ENCODE results near the gene CCDC187.
A peak's percentile ranks its signal among the peaks of the same experiment; 100 is the strongest.
"Not testable (repeated sequence)": the region's sequence is repeated elsewhere in the genome, so short reads cannot be mapped to it uniquely, and the experiment has no call there.

The CCDC187 gene

DNA sequence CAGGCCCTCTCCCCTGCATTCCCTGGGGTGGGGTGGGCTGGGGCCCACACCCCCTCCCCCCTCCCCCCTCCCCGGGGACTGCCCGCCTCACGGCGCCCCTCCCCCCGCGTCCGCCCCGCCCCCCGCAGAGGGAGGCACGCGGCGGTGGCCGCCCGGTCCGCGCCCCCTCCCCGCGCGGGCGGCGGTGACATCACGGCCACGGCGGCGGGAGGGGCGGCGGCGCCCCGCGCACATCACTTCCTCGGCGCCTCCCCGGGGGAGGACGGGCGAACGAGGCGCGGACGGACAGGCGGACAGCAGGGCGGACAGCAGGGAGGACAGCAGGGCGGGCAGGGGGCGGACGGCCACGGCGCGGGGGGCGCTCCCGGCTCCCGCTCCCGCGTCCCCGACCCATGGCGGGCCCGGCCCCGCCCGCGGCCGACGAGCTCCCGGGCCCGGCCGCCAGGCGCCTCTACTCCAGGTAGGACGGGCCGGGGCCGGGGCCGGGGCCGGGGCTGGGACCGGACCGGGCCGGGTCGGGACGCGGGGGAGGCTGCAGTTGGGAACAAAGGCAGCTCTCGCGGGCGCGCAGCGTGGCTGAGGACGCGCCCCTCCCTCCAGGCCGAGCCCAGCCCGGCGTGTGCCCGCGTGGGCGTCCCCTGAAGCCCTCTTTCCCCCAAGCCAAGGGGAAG is 23.5 kb upstream of the CCDC187 start, which contains the start of gene GPSM1:
Gene GPSM1, plus strand, starts transcription at position 236 of the 671 bp plus-strand sequence. Its CDS starts 157 bp downstream, at position 393.
- DNase-seq (ENCODE audit: low spot score) (peak; percentile 42), FAIRE-seq (no peak)

DNA sequence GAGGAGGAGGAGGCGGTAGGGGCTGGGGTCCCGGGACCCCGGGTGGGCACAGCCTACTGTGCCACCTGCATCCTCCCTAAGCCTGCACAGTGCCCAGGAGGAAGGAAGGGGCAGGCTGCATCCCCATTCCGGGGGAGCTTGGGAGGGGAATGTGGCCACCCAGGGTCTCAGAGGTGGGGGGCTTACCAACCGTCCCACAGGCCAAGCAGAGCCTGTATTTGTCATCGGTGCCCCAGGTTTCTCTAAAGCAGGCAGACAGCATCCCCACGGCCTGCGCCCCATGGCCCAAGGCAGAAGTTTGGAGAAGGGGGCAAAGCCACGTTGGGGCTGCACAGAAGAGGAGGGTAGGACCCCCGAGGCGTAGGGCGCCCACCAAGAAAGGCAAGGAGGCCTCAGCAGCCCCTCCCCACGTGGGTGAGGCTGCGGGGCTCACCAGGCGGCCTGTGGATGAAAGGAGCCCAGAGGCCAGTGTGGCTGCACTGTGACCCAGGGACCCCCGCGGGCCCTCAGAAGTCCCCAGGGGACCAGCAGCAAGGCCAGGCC is 22.9 kb upstream of the CCDC187 start:
- DNase-seq (ENCODE audit: low spot score) (no peak), FAIRE-seq (no peak)

DNA sequence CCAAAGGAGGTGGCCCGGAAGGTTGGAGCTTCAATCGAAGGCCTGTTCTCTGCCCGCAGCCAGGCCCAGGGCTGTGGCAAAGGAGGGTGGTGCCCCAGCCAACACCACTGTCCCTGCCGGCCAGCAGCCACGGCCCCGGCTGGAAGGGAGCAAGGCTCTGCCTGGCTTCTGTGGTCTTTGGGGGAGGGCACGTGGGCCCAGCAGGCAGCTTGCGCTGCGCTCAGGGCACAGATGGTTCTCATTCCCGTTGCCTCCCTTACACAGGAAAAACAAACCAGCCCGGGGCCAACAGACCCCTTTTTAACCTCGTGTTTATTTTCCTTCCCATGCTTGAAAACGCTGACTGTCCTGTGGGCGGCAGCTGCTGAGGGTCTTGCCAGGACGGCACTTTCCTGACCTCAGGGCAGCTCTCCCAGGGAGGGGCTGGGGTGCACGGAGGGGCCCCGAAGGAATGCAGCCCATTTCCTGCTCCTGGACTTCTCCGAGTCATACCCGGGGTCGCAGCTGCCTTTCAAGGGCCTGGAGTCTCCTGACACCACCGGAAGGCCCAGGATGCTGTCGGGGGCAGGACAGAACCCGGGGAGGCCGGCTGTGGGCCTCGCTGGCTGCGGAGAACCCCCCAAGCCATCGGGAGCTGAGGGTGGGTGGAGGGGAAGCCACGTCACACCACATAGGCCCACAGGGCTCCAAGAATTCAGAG is 22.3 kb upstream of the CCDC187 start:
- FAIRE-seq (no peak), DNase-seq (ENCODE audit: low spot score) (no peak)

DNA sequence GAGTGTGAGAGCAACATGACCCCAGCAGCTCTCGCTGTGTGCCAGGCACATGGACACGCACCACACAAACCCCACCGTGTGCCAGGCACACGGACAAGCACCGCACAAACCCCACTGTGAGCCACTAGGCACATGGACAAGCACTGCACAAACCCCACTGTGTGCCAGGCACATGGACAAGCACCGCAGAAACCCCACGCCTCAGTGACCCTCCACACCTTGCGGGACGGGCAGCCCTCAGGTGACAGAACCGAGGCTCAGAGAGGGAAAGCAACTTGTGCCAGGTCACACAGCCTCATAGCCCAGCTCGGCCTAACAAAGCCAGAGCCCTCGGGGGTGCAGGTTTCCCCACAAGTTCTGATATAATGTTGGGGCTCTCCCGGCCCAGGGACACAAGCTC is 21.5 kb upstream of the CCDC187 start:
- FAIRE-seq (no peak), DNase-seq (ENCODE audit: low spot score) (no peak)

DNA sequence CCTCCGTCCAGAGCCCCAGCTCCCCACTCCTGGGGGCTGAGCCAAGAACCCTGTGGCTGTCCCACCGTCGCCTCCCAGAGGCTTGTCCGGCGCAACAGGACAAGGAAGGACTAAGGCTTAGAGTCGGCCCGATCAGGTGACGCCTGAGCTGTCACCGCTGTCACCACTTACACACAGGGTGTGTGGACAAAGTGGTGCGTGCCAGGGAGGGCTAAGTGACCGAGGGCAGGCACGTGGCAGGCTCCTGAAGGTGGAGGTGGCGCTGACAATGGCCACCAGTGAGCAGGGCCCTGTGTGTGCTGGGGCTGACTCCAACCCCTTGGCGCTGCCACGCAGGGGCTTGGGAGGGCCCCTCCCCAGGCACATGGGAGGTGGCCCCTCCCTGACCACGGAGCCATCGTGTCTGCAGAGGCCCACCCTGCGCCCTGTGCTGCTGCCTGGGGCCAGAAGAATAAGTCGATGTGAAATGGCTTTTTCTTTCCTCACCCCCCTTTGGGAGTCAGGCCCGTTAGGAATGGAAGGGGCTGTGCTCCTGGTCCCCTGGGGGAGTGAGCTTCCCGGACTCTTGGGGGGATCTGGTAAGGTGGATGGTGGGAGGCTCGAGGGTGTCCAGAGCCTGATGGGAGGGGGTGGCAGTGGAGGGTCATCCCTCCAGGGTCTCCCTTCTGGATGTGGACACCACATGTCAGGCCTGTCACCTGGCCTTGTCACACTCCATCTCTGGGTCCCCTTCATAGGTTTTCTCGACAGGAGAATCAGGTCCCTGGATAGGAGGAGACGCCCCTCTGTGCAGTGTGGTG is 20.8 kb upstream of the CCDC187 start:
- FAIRE-seq (no peak), DNase-seq (ENCODE audit: low spot score) (no peak)

DNA sequence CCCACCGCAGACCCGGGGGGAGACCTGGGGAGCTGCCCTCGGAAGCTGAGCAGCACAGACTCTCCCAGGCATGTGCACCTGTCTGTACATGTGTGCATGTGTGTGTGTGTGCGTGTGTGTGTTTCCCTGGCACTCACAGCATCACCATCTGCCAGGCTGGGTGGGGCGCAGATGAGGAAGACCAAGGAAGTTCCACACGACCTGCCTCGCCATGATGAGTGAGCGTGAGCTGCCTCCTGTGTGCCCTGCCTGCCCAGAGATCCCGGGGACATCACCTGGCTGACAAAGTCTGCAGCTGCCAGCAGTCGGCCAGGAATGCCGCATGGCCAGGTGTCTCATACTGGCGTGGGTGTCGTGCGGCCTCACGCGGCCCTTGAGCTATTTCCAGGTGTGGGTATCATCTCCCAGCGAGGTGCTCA is 19.5 kb upstream of the CCDC187 start:
- DNase-seq (ENCODE audit: low spot score) (no peak), FAIRE-seq (no peak)

DNA sequence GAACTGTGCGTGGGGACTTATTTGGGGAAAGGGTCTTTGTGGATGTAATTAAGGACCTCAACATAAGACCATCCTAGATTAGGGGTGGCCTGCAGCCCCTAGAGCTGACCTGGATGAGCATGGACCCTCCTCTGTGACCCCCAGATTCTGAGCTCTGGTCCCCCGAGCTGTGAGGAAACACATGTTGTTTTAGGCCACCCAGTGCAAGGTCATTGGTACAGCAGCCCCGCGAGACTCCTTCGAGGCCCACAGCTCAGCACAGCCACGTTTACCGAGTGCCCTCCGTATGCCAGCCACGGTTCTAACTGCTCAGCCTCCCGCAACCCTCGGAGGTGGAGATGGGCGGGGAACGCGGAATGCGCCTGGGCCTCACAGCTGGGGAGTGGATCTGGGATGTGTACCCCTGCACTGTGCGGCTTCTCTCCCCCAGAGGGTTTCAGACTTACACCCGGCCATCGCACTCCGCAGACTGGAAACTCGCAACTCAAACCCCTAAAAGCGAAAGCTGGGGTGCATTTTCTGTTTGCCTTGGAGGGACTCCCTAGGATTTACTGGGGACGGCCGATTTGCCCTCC is 18.9 kb upstream of the CCDC187 start:
- DNase-seq (ENCODE audit: low spot score) (no peak), FAIRE-seq (no peak)

DNA sequence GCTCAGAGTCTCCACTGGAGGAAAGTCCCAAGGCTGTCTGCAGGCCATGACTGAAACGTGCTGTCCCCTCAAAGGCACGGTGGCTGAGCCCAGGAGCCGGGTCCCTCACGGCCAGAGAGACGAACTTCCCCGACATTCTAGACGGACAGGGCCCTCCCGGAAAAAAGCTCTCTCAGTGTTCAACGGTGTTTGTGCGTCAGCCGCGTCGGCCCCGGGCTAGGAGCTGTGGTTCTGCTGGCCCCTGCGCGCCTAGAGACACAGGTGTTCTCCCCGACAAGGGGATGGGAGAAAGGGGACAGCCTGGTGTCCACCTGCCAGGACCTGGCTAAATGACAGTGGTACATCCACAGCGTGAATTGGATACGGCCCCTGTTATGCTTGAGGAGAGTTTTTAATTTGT is 17.7 kb upstream of the CCDC187 start:
- FAIRE-seq, result no peak
- no peak for DNase-seq (ENCODE audit: low spot score)

DNA sequence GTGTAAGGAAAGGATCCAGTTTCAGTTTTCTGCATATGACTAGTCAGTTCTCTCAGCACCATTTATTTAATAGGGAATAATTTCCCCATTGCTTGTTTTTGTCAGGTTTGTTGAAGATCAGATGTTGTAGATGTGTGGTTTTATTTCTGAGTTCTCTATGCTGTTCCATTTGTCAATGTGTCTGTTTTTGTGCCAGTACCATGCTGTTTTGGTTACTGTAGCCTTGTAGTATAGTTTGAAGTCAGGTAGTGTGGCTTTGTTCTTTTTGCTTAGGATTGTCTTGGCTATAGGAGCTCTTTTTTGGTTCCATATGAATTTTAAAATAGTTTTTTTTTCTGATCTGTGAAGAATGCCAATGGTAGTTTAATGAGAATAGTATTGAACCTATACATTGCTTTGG is 17.1 kb upstream of the CCDC187 start:
- DNase-seq (ENCODE audit: low spot score); FAIRE-seq: not testable (repeated sequence)

DNA sequence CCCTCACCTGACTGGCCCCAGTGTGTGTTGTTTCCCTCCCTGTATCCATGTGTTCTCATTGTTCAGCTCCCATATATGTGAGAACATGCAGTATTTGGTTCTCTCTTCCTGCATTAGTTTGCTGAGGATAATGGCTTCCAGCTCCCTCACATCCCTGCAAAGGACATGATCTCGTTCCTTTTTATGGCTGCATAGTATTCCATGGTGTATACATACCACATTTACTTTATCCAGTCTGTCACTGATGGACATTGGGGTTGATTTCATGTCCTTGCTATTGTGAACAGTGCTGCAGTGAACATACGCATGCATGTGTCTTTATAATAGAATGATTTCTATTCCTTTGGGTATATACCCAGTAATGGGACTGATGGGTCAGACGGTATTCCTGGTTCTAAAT is 16.1 kb upstream of the CCDC187 start:
- DNase-seq (ENCODE audit: low spot score); FAIRE-seq: not testable (repeated sequence)

DNA sequence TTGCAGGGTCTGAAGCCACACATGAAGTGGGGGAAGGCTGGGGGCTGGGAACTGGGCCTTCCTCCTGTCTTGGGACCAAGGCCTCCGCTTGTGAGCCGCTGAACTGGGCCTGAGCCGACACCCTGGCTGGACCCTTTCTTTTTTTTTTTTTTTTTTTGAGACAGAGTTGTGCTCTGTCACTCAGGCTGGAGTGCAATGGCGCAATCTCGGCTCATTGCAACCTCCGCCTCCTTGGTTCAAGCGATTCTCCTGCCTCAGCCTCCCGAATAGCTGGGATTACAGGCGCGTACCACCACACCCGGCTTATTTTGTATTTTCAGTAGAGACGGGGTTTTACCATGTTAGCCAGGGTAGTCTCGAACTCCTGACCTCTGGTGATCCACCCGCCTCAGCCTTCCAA is 15.3 kb upstream of the CCDC187 start:
- not testable (repeated sequence) for DNase-seq (ENCODE audit: low spot score); FAIRE-seq

DNA sequence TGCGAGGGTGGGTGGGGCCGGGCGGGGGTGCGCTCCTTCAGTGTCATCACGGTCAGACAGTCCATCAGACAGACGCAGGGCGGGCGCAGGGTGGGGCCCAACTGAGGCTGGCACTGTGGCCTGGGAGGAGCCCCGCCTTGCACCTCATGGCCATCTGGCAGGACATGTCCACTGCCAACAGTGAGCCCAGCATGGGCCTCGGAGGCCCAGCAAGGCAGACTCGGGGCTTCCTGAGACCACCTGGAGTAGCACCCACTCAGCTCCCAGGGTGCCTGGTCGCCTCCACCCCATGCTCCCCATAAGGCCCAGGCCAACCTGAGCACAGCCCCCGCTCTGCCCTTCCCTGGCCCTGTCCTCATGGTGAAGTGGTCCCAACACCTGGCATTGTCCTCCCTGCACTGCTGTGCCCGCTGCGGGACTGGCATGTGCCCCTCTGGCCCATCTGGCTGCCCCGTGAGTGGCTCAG is 14.9 kb upstream of the CCDC187 start:
- DNase-seq (ENCODE audit: low spot score) (no peak), FAIRE-seq (no peak)

DNA sequence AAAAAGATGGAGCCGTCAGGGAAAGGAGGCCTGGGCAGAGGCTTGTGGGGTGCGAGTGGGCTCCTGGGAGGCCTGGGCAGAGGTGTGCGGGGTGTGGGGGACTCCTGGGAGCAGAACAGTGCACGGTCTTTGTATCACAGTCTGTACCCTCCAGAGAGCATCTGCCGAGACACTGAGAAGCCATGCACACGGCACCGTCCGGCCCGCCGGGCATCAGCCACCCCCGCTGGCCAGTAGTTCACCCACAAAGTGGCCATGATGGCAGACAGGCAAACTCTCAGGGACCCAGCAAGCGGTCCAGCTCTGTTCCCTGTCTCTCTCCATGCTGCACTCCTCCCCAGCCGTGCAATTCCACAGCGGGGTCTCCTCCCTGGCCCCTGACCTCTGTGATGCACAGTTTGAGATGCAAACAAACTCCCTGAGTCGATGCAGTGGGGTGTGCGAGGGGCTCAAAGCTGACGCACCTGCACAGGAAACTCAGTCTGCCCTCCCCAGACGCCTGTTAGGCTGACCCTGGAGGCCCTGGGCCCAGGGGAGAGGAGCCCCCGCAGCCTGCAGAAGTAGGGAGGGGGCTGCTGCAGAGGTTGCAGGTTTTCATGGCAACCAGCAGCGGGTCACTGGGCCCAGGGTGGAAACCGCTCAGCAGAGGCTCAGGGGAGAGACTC is 14.3 kb upstream of the CCDC187 start:
- DNase-seq (ENCODE audit: low spot score) (no peak), FAIRE-seq (no peak)

DNA sequence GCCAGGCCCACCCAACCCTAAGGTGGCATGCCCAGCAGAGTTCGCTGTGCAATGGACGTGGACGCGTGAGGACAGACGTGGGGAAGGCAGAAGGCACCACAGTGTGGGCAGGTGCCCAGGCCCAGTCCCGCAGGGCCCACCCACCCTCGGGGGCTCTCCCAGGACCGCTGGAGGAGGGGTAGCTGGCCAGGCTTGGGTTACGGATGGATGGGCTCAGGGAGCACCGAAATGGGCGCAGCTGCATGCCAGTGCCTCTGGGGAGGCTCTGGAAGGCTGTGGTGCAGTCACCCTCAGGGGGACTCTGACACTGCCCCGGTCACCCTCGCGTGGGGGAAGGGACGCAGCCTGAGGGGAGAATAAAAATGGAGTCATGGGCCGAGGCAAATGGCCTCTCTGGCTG is 13.8 kb upstream of the CCDC187 start:
- no peak for DNase-seq (ENCODE audit: low spot score)

DNA sequence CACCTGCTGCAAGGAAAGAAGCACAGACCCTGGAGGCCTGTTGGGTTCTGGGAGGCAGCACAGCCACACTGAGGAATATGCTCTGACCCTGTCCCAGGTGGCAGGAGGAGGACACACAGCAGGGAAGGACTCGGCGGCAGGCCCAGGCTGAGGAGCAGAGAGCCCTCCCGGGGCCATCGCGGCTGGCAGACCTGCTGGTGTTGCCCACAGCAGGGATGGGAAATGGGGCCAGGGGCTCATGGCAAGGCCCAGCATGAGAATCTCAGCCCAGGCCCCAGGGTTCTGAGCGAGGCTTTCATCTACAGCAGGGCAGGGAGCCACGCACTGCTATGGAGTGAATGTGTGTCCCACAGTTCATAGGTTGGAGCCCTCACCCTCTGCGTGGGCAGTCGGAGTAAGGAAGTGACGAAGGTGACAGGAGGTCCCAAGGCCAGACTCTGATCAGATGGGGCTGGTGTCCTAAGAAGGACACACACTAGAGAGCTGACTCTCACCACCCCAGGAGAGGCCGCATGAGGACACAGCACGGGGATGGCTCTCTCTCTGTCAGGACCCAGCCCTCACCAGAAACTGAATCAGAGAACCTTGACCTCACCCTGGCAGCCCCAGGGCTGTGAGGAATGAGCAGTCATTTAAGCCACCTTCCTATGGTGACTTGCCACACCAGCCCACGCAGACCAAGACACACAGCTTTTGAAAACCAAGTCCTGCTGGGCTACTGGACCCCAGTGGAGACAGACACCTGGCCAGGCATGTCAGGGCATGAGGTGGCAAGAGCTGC is 13.2 kb upstream of the CCDC187 start:
- DNase-seq (ENCODE audit: low spot score) (no peak), FAIRE-seq (no peak)

More for the DNA sequence above, 13.8 kb upstream of the CCDC187 start:
- FAIRE-seq, result no peak

DNA sequence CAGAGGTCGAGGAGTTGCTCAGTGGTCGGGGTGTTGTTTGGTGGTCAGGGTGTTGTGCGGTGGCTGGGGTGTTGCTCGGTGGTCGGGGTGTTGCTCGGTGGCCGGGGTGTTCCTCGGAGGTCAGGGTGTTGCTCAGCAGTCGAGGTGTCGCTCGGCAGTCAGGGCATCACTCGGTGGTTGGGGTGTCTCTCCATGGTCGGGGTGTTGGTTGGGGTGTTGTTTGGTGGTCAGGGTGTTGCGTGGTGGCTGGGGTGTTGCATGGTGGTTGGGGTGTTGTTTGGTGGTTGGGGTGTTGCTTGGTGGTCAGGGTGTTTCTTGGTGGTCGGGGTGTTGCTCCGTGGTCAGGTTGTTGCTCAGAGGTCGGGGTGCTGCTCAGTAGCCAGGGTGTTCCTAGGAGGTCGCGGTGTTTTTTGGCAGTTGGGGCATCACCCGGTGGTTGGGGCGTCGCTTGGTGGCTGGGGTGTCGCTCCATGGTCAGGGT is 12.4 kb upstream of the CCDC187 start:
- FAIRE-seq, result no peak
- DNase-seq (ENCODE audit: low spot score), result no peak

DNA sequence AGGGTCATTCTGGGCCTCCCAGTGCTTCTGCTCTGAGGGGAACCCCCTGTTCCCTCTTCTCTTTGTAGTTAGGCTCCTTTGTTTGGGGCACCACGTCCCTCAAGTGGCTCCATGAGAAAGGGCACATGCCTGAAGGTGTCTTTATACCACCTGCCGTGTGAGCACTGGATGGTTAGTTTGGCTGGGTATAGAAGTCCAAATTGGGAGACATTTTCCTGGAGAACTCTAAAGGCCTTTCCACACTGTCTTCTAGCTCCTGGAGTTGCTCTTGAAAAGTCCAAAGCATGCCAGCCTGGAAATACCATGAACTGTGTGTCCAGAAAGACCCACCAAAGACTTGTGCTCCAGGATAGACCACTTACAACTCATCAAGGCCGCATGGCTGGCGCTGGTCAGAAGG is 11.1 kb upstream of the CCDC187 start:
- DNase-seq (ENCODE audit: low spot score), result no peak
- no peak for FAIRE-seq

DNA sequence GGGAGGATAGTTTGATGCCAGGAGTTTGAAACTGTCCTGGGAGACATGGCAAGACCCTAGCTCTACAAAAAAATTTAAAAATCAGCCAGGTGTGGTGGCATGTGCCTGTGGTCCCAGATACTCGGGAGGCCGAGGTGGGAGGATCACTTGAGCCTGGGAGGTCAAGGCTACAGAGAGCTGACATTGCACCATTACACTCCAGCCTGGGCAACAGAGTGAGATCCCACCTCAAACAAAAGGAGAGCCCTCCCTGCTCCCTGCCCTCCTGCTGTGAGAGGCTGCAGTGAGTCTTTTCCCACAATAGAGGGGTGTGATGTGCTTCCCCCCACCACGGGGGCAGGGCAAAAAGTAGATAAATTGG is 10.1 kb upstream of the CCDC187 start:
- no peak for FAIRE-seq
- no peak for DNase-seq (ENCODE audit: low spot score)

DNA sequence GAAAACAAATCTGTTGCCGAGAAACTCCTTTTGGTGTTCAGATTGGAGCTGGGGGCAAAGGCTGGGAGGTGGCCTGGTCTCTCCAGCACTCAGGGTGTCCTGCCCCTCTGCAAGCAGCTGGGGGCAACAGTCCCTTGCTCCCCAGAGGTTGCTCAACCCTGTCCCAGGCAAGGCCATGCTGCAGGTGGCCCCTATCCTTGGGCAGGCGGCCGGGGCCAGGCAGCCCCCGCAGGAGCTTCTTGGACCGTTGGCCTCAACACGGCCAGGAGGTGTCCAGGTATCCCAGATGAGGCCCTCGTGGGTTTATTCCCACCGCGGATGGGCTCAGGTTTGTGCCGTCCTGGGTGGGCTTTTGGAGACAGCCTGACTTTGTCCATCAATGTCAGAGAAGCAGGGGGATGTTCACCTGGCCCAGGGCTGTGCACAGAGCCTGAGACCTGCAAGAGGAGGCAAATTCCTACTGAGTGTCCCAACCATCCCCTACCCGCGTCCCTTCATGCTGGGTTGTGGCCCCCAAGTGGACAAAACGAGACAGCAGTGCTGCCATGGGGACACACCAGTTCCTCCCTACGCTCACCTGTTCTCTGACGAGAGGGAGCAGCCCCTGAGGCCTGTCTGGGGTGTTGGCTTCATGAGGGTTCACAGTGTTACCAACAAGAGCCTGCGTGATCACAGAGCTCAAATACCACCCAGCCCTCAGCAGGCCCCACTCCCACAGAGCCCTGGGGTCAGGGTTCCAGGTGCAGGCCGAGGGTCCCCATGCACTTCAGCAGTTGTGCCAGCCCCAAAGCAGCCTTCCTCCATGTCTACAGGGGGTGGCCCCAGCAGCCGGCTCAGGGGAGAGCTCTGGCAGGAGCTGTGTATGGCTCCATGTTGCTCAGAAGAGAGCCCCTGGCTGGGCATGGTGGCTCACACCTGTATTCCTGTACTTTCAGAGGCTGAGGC is 9.5 kb upstream of the CCDC187 start:
- no peak for DNase-seq (ENCODE audit: low spot score)
- FAIRE-seq, result no peak

Data from RCC 7860 (cell line).